ENCODE data around the gene CASP2.
A peak's percentile ranks its signal among the peaks of the same experiment; 100 is the strongest.

CASP2 gene

GRCh38 chr7:143244321-143244720 is 43.8 kb upstream of the CASP2 start:
- no peak for TF ChIP-seq POLR2AphosphoS5 (IDR thresholded peaks at IDR 0.05; ENCODE audit: low read depth)
- no peaks in the 10 kb centered on the region for H3K27me3 ChIP-seq (ENCODE audit: insufficient read depth, poor library complexity, severe bottlenecking)
- H3K27ac ChIP-seq (replicated peaks), result no peak overlapping the region
- H3K4me3 ChIP-seq (replicated peaks; ENCODE audit: insufficient read depth, low read length), result no peak overlapping the region
- DNase-seq (ENCODE audit: low read depth in 1 of 2, low spot score in 1 of 2), result no peak

GRCh38 chr7:143245123-143245522 is 43.0 kb upstream of the CASP2 start:
- no peak for TF ChIP-seq POLR2AphosphoS5 (IDR thresholded peaks at IDR 0.05; ENCODE audit: low read depth)
- no peak for TF ChIP-seq CTCF (IDR thresholded peaks at IDR 0.05; ENCODE audit: insufficient read depth, low read length)
- H3K27me3 ChIP-seq (ENCODE audit: insufficient read depth, poor library complexity, severe bottlenecking), result no peaks in the 10 kb centered on the region
- no peak overlapping the region for H3K4me3 ChIP-seq (replicated peaks; ENCODE audit: insufficient read depth, low read length)
- H3K27ac ChIP-seq (replicated peaks), result no peak overlapping the region
- peak in 1 of 2 experiments; percentile 64 for DNase-seq (ENCODE audit: low read depth in 1 of 2, low spot score in 1 of 2)

GRCh38 chr7:143247372-143247771 is 40.8 kb upstream of the CASP2 start:
- no peaks in the 10 kb centered on the region for H3K27me3 ChIP-seq (ENCODE audit: insufficient read depth, poor library complexity, severe bottlenecking)
- no peak for TF ChIP-seq CTCF (IDR thresholded peaks at IDR 0.05; ENCODE audit: insufficient read depth, low read length)
- no peak overlapping the region for H3K27ac ChIP-seq (replicated peaks)
- no peak overlapping the region for H3K4me3 ChIP-seq (replicated peaks; ENCODE audit: insufficient read depth, low read length)
- no peak for DNase-seq (ENCODE audit: low read depth in 1 of 2, low spot score in 1 of 2)

- no peak overlapping the region for H3K4me3 ChIP-seq (replicated peaks; ENCODE audit: insufficient read depth, low read length)
- no peak for DNase-seq (ENCODE audit: low read depth in 1 of 2, low spot score in 1 of 2)
- no peak overlapping the region for H3K27ac ChIP-seq (replicated peaks)
- TF ChIP-seq CTCF (IDR thresholded peaks at IDR 0.05; ENCODE audit: insufficient read depth, low read length) (no peak), POLR2AphosphoS5 (IDR thresholded peaks at IDR 0.05; ENCODE audit: low read depth) (no peak), REST (IDR thresholded peaks at IDR 0.05; ENCODE audit: insufficient replicate concordance, low read depth) (no peak), SPI1 (IDR thresholded peaks at IDR 0.05; ENCODE audit: borderline replicate concordance, low read depth) (no peak), GABPA (IDR thresholded peaks at IDR 0.05; ENCODE audit: low read depth) (no peak)
- no peaks in the 10 kb centered on the region for H3K27me3 ChIP-seq (ENCODE audit: insufficient read depth, poor library complexity, severe bottlenecking)
Measured at GRCh38 chr7:143248761-143249354, 39.3 kb upstream of the CASP2 start.

GRCh38 chr7:143250199-143250598 is 38.0 kb upstream of the CASP2 start:
- DNase-seq (ENCODE audit: low read depth in 1 of 2, low spot score in 1 of 2), result no peak
- TF ChIP-seq CTCF (IDR thresholded peaks at IDR 0.05; ENCODE audit: insufficient read depth, low read length), result no peak
- no peak for TF ChIP-seq REST (IDR thresholded peaks at IDR 0.05; ENCODE audit: insufficient replicate concordance, low read depth)
- TF ChIP-seq POLR2AphosphoS5 (IDR thresholded peaks at IDR 0.05; ENCODE audit: low read depth), result no peak
- no peak for TF ChIP-seq GABPA (IDR thresholded peaks at IDR 0.05; ENCODE audit: low read depth)
- H3K27ac ChIP-seq (replicated peaks), result no peak overlapping the region
- H3K4me3 ChIP-seq (replicated peaks; ENCODE audit: insufficient read depth, low read length), result no peak overlapping the region
- no peaks in the 10 kb centered on the region for H3K27me3 ChIP-seq (ENCODE audit: insufficient read depth, poor library complexity, severe bottlenecking)

Data from HL-60 (cell line).